Uterus (tissue), 4 donors: ENCODE results near the gene HBA1. TPM values are rescaled to one million over a fixed set of nuclear protein-coding genes. Genes with fewer than 3 reads are reported as not detected.

Experiments
- DNase-seq, 2 donors: peaks; one replicate each; pipeline ENCODE4 v3.0.0-alpha.2; 2019 to 2020
- H3K27ac ChIP-seq, 2 donors: fragments of 200-600 bp; sonication (generic); 1 replicate in 1 of 2; 2 replicates in 1 of 2; pipeline ENCODE4 v1.5.1; 2016 to 2018
- H3K27me3 ChIP-seq, 2 donors: fragments of 200-600 bp; sonication (generic); one replicate each; pipeline ENCODE4 v1.5.1; 2018 to 2019; ENCODE audit warnings: control low read depth in 1 of 2
- H3K36me3 ChIP-seq, 2 donors: fragments of 200-600 bp; sonication (generic); one replicate each; pipeline ENCODE4 v1.5.1; 2019; ENCODE audit warnings: control low read depth in 1 of 2
- H3K4me1 ChIP-seq, 2 donors: fragments of 200-600 bp; sonication (generic); one replicate each; pipeline ENCODE4 v1.5.1; 2018 to 2019; ENCODE audit warnings: control low read depth in 1 of 2
- H3K4me3 ChIP-seq, 2 donors: fragments of 200-600 bp; sonication (generic); 1 replicate in 1 of 2; 2 replicates in 1 of 2; pipeline ENCODE4 v1.5.1; 2018 to 2019; ENCODE audit warnings: mild to moderate bottlenecking in 1 of 2
- H3K9me3 ChIP-seq, 2 donors: fragments of 200-600 bp; sonication (generic); one replicate each; pipeline ENCODE4 v1.5.1; 2019; ENCODE audit warnings: control low read depth in 1 of 2
- CTCF ChIP-seq, 4 experiments: fragments of 200-600 bp in 2 of 4; fragments of 450-650 bp in 2 of 4; sonication (generic) in 2 of 4; IDR thresholded peaks; one replicate each; pipeline ENCODE4 v1.5.1; 2016 to 2019; ENCODE audit warnings: antibody characterized with exemption in 4 of 4, mild to moderate bottlenecking in 2 of 4, moderate library complexity in 1 of 4
- POLR2A ChIP-seq, 2 donors: fragments of 450-650 bp; IDR thresholded peaks; one replicate each; pipeline ENCODE4 v1.6.1; 2016; ENCODE audit warnings: antibody characterized with exemption in 2 of 2, mild to moderate bottlenecking in 1 of 2, moderate library complexity in 1 of 2
- intact Hi-C: fragments of 100-400 bp; cut with DNase I; formaldehyde crosslinking; loops from one replicate; pipeline ENCODE4 v1.15.1; 2023; ENCODE audit warnings: low total_unique reads
- total RNA-seq, 4 donors: library from RNA; depleted of rRNA in 3 of 4; stranded (reverse); fragments of >200 nt in 3 of 4; gene quantifications; one replicate each; pipeline versions ENCODE4 v1.1.0 to v1.2.4, GENCODE V29; 2014 to 2023
- donor health status: DM: yes; HTN: yes; CAD: no.

Gene HBA1
- total RNA-seq, 4 donors from 2014 or later: 42.0 to 398 (median 263) TPM

- intact Hi-C loops: no loop called here
Observed at GRCh38 chr16:185213-185612, 8.7 kb downstream of the HBA1 start.

GRCh38 chr16:185691-186090 lies 9.2 kb downstream of the HBA1 start:
- no peaks in the 10 kb centered on the region for H3K9me3 ChIP-seq
- peaks cover 0 to 1% of the 10 kb centered on the region in 2 donors for H3K27me3 ChIP-seq
- peaks cover 0 to 7% of the 10 kb centered on the region in 2 donors for H3K4me1 ChIP-seq
- H3K4me3 ChIP-seq: no peak overlapping the region
- no peak for DNase-seq
- H3K36me3 ChIP-seq: no peaks in the 10 kb centered on the region
- intact Hi-C loops: no loop called here
- TF ChIP-seq POLR2A (IDR thresholded peaks at IDR 0.05) (no peak), CTCF (IDR thresholded peaks at IDR 0.05) (no peak)
- H3K27ac ChIP-seq: no peak overlapping the region

More at GRCh38 chr16:185213-185612, 8.7 kb downstream of the HBA1 start:
- H3K27ac ChIP-seq: no peak overlapping the region
- H3K4me3 ChIP-seq: no peak overlapping the region
- no peak for DNase-seq
- peaks cover 0 to 11% of the 10 kb centered on the region in 2 donors for H3K4me1 ChIP-seq
- peaks cover 0 to 5% of the 10 kb centered on the region in 2 donors for H3K27me3 ChIP-seq
- H3K9me3 ChIP-seq: no peaks in the 10 kb centered on the region
- TF ChIP-seq CTCF (IDR thresholded peaks at IDR 0.05): no peak
- TF ChIP-seq POLR2A (IDR thresholded peaks at IDR 0.05): no peak
- no peaks in the 10 kb centered on the region for H3K36me3 ChIP-seq

- H3K9me3 ChIP-seq: no peaks in the 10 kb centered on the region
- intact Hi-C loops: no loop called here
- no peaks in the 10 kb centered on the region for H3K36me3 ChIP-seq
- H3K27ac ChIP-seq: no peak overlapping the region
- DNase-seq: no peak
- H3K4me1 ChIP-seq: no peaks in the 10 kb centered on the region
- H3K27me3 ChIP-seq: no peaks in the 10 kb centered on the region
- TF ChIP-seq POLR2A (IDR thresholded peaks at IDR 0.05): no peak
- no peak for TF ChIP-seq CTCF (IDR thresholded peaks at IDR 0.05)
- H3K4me3 ChIP-seq: no peak overlapping the region
Observed at GRCh38 chr16:187330-187729, 10.8 kb downstream of the HBA1 start.

DNA sequence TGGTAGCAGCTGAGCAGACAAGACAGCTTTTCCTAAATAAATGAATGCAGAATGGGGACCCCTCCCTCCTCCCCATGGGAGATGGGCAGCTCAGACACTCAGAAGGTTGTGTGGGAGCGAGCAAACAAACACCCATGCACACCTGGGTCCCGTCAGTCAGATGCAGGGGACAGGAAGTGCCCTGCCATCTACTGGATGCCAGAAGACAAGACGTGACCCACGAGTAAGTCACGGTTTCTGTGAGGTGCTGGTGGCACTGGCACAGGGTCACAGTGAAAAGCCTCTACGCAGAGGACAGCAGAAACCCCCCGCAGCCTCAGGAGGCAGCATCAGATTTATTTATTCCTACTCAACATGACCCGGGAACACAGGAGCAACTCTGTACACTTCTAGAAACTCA lies 12.2 kb downstream of the HBA1 start:
- no peaks in the 10 kb centered on the region for H3K9me3 ChIP-seq
- H3K4me3 ChIP-seq: no peak overlapping the region
- no peaks in the 10 kb centered on the region for H3K36me3 ChIP-seq
- no peaks in the 10 kb centered on the region for H3K4me1 ChIP-seq
- intact Hi-C loops: no loop called here
- DNase-seq: no peak
- no peak overlapping the region for H3K27ac ChIP-seq
- TF ChIP-seq POLR2A (IDR thresholded peaks at IDR 0.05) (no peak), CTCF (IDR thresholded peaks at IDR 0.05) (no peak)
- no peaks in the 10 kb centered on the region for H3K27me3 ChIP-seq

- TF ChIP-seq CTCF (IDR thresholded peaks at IDR 0.05): no peak
- no peak for TF ChIP-seq POLR2A (IDR thresholded peaks at IDR 0.05)
- intact Hi-C loops: no loop called here
- H3K36me3 ChIP-seq: no peaks in the 10 kb centered on the region
Observed at GRCh38 chr16:189604-190186, 13.2 kb downstream of the HBA1 start.

More at GRCh38 chr16:189604-190186, 13.2 kb downstream of the HBA1 start:
- Histone ChIP-seq H3K4me3 (no peak overlapping the region), H3K27ac (no peak overlapping the region), H3K9me3 (no peaks in the 10 kb centered on the region), H3K27me3 (no peaks in the 10 kb centered on the region), H3K4me1 (no peaks in the 10 kb centered on the region)
- DNase-seq: no peak
